Esophagus muscularis mucosa (tissue), 2 donors: Measurements from ENCODE around the gene SMYD4.

ENCODE experiments used
- EP300 ChIP-seq: sonication (generic); formaldehyde crosslinking; IDR thresholded peaks from one replicate; pipeline ENCODE4 v1.6.1; 2017; ENCODE audit warnings: antibody characterized with exemption
- POLR2A ChIP-seq: fragments of 450-650 bp; IDR thresholded peaks from one replicate; pipeline ENCODE4 v1.6.1; 2017; ENCODE audit warnings: antibody characterized with exemption, moderate library complexity, mild to moderate bottlenecking, low read depth

- TF ChIP-seq EP300 (no peak), POLR2A (peak; percentile 56)
Measured at GRCh38 chr17:1829592-1830257, at the start of gene SMYD4, which contains the start of gene RPA1.
